ENCODE measurements around the gene SERHL2.
A peak's percentile ranks its signal among the peaks of the same experiment; 100 is the strongest.

The SERHL2 gene

DNA sequence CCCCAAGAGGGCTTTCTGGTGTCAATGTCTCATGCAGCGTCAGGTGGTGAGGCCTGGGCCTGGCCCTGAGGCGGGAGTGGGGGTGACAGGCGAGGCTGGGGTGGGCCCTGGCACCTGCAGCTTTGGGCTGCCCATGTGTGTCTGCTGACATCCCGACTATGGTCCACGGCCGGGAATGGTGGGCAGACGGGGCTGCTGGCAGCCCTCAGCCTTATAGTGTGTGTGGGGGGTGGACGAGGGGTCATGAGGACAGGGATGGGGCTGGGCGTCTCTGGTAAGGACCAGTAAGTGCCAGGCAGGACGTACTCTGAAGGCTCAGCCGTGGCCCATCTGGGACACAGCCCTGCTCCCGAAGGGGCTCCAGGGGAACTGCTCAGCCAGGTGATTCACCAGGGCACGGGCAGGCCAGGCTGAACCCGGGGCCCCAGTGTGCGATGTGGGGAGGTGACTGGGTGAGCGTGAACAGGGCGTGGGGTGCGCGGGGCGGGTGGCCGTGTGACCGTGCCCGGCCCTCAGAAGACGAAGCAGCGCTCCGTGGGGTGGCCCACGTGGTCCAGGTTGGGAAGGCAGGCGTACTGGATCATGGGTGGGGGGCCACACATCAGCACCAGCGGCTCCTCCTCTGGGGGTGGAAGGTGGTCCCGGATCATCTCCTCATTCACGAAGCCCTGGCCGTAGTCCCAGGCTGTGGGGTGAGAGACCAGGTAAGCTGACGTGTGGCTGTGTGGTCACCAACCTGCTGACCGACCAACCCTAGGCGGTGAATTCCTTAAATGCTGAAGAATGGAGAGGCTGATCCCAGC, 65.7 kb downstream of the SERHL2 start:
- H3K27me3 ChIP-seq (ENCODE audit: insufficient read depth, low read length): no peaks in the 10 kb centered on the region
- no peaks in the 10 kb centered on the region for H3K79me2 ChIP-seq (ENCODE audit: control insufficient read depth, insufficient read depth, low read length, unreplicated experiment)
- H3K36me3 ChIP-seq (ENCODE audit: insufficient read depth, low read length): no peaks in the 10 kb centered on the region
- no peak overlapping the region for H3K27ac ChIP-seq (ENCODE audit: low read depth, low read length)
- no peak overlapping the region for H3K4me3 ChIP-seq (ENCODE audit: low read depth, low read length)
- no peak overlapping the region for H2AFZ ChIP-seq (ENCODE audit: low read length, unreplicated experiment)
- peaks cover 23% of the 10 kb centered on the region for H3K4me1 ChIP-seq (ENCODE audit: control insufficient read depth, insufficient read depth, low read length, unreplicated experiment)

DNA sequence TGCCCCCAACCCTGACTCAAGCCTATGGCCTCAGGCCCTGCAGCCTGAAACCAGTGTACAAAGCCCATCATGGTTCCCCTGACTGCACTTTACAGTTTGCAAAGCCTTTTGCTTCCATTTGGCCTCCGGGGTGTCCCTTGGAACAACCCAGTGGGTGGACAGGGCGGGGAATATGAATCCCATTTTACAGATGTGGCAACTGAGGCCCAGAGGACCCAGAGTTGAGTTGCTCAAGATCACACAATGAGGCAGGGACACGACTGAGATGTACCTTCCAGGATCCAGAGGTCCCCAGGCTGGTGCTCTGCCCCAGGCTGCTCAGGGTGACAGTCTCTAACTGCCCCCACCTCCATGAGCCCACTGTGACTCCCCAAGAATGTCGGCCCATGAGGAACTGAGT, 66.3 kb downstream of the SERHL2 start:
- peaks cover 23% of the 10 kb centered on the region for H3K4me1 ChIP-seq (ENCODE audit: control insufficient read depth, insufficient read depth, low read length, unreplicated experiment)
- H3K4me3 ChIP-seq (ENCODE audit: low read depth, low read length): no peak overlapping the region
- no peaks in the 10 kb centered on the region for H3K27me3 ChIP-seq (ENCODE audit: insufficient read depth, low read length)
- no peaks in the 10 kb centered on the region for H3K79me2 ChIP-seq (ENCODE audit: control insufficient read depth, insufficient read depth, low read length, unreplicated experiment)
- no peak overlapping the region for H2AFZ ChIP-seq (ENCODE audit: low read length, unreplicated experiment)
- H3K36me3 ChIP-seq (ENCODE audit: insufficient read depth, low read length): no peaks in the 10 kb centered on the region
- H3K27ac ChIP-seq (ENCODE audit: low read depth, low read length): peak overlapping the region; percentile 67

DNA sequence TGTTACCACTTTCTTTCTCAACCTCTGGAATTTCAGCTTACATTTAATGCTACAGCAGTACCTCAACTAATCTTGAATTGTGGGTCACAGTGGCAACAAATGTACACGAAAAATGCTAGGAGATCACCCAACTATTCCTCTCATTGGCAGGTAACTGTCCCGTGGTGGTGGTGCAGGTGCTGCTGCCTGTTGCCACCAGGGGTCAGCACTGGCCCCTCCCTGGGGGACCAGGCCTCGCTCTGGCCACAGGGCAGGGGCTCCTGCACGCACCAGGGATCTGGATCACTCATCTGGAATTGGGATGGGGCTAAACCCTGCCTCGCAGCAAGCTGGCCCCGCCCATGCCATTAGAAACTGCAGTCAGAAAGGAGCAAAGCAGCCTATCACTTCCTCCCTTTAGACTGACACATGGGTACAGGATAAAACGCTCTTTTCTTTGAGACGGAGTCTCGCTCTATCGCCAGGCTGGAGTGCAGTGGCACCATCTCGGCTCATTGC, 67.8 kb downstream of the SERHL2 start:
- no peaks in the 10 kb centered on the region for H3K79me2 ChIP-seq (ENCODE audit: control insufficient read depth, insufficient read depth, low read length, unreplicated experiment)
- H3K36me3 ChIP-seq (ENCODE audit: insufficient read depth, low read length): no peaks in the 10 kb centered on the region
- H3K27me3 ChIP-seq (ENCODE audit: insufficient read depth, low read length): no peaks in the 10 kb centered on the region
- H3K4me3 ChIP-seq (ENCODE audit: low read depth, low read length): no peak overlapping the region
- H3K27ac ChIP-seq (ENCODE audit: low read depth, low read length): peak overlapping the region; percentile 67
- no peak overlapping the region for H2AFZ ChIP-seq (ENCODE audit: low read length, unreplicated experiment)
- peaks cover 19% of the 10 kb centered on the region for H3K4me1 ChIP-seq (ENCODE audit: control insufficient read depth, insufficient read depth, low read length, unreplicated experiment)

DNA sequence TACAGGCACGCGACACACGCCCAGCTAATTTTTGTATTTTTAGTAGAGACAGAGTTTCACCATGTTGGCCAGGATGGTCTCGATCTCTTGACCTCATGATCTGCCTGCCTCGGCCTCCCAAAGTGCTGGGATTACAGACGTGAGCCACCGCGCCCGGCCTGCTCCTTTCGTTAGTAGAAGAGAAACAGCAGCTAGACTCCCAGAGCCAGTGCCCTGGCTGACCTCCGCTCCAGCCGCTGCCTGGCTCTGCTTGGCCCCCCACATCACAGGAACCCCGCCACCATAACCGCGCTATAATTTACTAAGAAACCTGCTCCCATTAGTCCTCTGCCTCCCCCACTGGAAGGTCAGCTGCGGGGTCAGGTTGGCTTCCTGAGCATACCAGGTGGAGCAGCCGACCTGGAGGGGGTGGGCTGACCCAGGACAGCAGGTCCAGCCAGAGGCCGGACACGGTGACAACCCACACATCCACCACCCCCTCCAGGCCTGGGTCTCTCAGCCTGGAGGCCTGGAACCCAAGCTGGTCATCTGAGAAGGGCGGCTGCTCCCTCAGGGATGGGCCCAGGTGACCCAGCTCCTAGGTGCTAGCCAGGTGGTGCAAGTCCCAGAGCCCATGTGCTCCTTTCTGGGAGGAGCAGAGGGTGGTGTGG, 68.4 kb downstream of the SERHL2 start:
- Histone ChIP-seq H3K27me3 (ENCODE audit: insufficient read depth, low read length) (no peaks in the 10 kb centered on the region), H3K27ac (ENCODE audit: low read depth, low read length) (no peak overlapping the region), H3K36me3 (ENCODE audit: insufficient read depth, low read length) (no peaks in the 10 kb centered on the region)

DNA sequence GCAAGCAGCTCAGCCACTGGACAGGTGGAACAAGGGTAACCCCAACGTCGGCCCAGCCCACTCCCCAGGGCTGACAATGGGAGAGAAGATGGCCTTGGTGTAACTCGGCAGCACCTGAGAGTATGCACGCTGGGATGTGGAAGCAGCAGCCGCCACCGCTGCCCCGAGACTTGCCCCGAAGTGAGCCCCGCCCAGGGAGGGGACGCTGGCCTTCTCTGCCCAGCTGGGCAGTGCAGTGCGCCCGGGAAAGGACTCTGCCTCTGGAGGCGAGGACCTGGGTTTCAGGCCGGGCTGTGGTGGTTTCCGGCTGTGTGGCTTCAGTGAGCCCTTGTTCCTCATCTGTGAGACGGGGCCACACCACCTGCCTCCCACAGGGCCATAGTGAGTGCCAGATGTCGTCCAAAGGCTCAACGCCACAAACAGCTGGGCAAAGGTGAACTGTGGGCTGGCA, 69.6 kb downstream of the SERHL2 start:
- Histone ChIP-seq H3K27ac (ENCODE audit: low read depth, low read length) (no peak overlapping the region), H3K4me3 (ENCODE audit: low read depth, low read length) (no peak overlapping the region), H2AFZ (ENCODE audit: low read length, unreplicated experiment) (no peak overlapping the region), H3K27me3 (ENCODE audit: insufficient read depth, low read length) (no peaks in the 10 kb centered on the region), H3K4me1 (ENCODE audit: control insufficient read depth, insufficient read depth, low read length, unreplicated experiment) (peaks cover 19% of the 10 kb centered on the region), H3K36me3 (ENCODE audit: insufficient read depth, low read length) (no peaks in the 10 kb centered on the region), H3K79me2 (ENCODE audit: control insufficient read depth, insufficient read depth, low read length, unreplicated experiment) (no peaks in the 10 kb centered on the region)

More for the DNA sequence above, 68.4 kb downstream of the SERHL2 start:
- Histone ChIP-seq H3K4me3 (ENCODE audit: low read depth, low read length) (no peak overlapping the region), H3K79me2 (ENCODE audit: control insufficient read depth, insufficient read depth, low read length, unreplicated experiment) (no peaks in the 10 kb centered on the region), H3K4me1 (ENCODE audit: control insufficient read depth, insufficient read depth, low read length, unreplicated experiment) (peaks cover 19% of the 10 kb centered on the region), H2AFZ (ENCODE audit: low read length, unreplicated experiment) (no peak overlapping the region)
